ENCODE results near the gene MROH8. TPM values are rescaled to one million over a fixed set of nuclear protein-coding genes. Genes with fewer than 3 reads are reported as not detected.

Gene MROH8
- total RNA-seq, 1 donor from 2014 or later, result 1.5 TPM

DNA sequence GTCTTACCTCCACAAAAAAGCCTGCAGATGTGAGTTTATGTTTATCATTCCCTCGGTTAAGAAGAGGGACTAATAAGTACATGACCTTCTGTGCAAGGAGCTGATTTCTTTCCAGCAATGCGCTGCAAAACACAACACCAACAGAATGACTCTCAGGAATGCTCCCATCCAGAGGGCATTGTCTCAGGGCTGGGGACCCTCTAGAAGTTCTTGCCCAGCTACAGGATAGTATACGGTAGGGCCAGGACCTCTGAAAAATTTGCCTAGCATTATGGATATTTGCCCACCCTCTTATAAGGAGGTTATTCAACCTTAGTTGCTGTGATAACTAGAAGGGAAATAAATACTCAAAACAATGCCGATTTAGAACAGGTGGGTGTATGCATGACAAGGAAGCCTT is 58.9 kb downstream of the MROH8 start:
- intact Hi-C loops (cut with DNase I), result no loop called here

GRCh38 chr20:37119356-37120036 is 59.9 kb downstream of the MROH8 start:
- Histone ChIP-seq H3K4me1 (no peaks in the 10 kb centered on the region), H3K27me3 (no peaks in the 10 kb centered on the region), H3K4me3 (no peak overlapping the region), H3K36me3 (no peaks in the 10 kb centered on the region), H3K9me3 (no peaks in the 10 kb centered on the region), H3K27ac (no peak overlapping the region)
- intact Hi-C loops (cut with DNase I), result no loop called here
- no peak for DNase-seq (ENCODE audit: extremely low spot score in 2 of 2)
- no peak for TF ChIP-seq CTCF (IDR thresholded peaks at IDR 0.05)
- no peak for TF ChIP-seq POLR2A (IDR thresholded peaks at IDR 0.05)
- no peak for TF ChIP-seq POLR2AphosphoS5 (IDR thresholded peaks at IDR 0.05; ENCODE audit: insufficient read depth in 1 of 2, low read depth in 1 of 2)

More for the DNA sequence above, 58.9 kb downstream of the MROH8 start:
- TF ChIP-seq CTCF (IDR thresholded peaks at IDR 0.05) (no peak), POLR2A (IDR thresholded peaks at IDR 0.05) (no peak), POLR2AphosphoS5 (IDR thresholded peaks at IDR 0.05; ENCODE audit: insufficient read depth in 1 of 2, low read depth in 1 of 2) (no peak)
- Histone ChIP-seq H3K27me3 (no peaks in the 10 kb centered on the region), H3K4me3 (no peak overlapping the region), H3K36me3 (no peaks in the 10 kb centered on the region), H3K4me1 (no peaks in the 10 kb centered on the region), H3K9me3 (no peaks in the 10 kb centered on the region), H3K27ac (no peak overlapping the region)
- no peak for DNase-seq (ENCODE audit: extremely low spot score in 2 of 2)

DNA sequence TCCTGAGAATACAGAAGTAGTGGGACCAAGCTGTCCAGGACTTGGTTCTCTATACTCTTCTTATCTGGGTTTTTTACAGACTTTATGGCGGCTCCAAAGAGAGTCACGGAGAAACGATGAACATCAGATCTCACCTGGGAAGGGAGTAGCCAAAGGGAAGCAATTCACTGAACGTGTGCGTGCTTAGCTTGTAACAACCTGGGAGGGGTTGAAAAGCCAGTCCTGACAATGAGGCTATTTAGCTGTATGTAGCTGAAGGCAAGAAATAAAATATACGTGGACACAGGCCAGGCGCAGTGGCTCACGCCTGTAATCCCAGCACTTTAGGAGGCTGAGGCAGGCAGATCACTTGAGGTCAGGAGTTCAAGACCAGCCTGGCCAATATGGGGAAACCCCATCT is 65.3 kb downstream of the MROH8 start:
- H3K4me1 ChIP-seq, result no peaks in the 10 kb centered on the region
- TF ChIP-seq CTCF (IDR thresholded peaks at IDR 0.05) (no peak), POLR2AphosphoS5 (IDR thresholded peaks at IDR 0.05; ENCODE audit: insufficient read depth in 1 of 2, low read depth in 1 of 2) (no peak)
- H3K27me3 ChIP-seq, result no peaks in the 10 kb centered on the region
- no peak overlapping the region for H3K4me3 ChIP-seq
- intact Hi-C loops (cut with DNase I), result no loop called here
- no peak for DNase-seq (ENCODE audit: extremely low spot score in 2 of 2)
- H3K9me3 ChIP-seq, result no peaks in the 10 kb centered on the region
- no peaks in the 10 kb centered on the region for H3K36me3 ChIP-seq
- no peak overlapping the region for H3K27ac ChIP-seq

GRCh38 chr20:37111926-37112455 is 67.4 kb downstream of the MROH8 start:
- Histone ChIP-seq H3K36me3 (no peaks in the 10 kb centered on the region), H3K27me3 (no peaks in the 10 kb centered on the region), H3K4me3 (no peak overlapping the region), H3K9me3 (no peaks in the 10 kb centered on the region), H3K4me1 (no peaks in the 10 kb centered on the region), H3K27ac (no peak overlapping the region)
- intact Hi-C loops (cut with DNase I), result no loop called here
- DNase-seq (ENCODE audit: extremely low spot score in 2 of 2), result no peak
- TF ChIP-seq POLR2A (IDR thresholded peaks at IDR 0.05) (no peak), CTCF (IDR thresholded peaks at IDR 0.05) (no peak), POLR2AphosphoS5 (IDR thresholded peaks at IDR 0.05; ENCODE audit: insufficient read depth in 1 of 2, low read depth in 1 of 2) (no peak)

DNA sequence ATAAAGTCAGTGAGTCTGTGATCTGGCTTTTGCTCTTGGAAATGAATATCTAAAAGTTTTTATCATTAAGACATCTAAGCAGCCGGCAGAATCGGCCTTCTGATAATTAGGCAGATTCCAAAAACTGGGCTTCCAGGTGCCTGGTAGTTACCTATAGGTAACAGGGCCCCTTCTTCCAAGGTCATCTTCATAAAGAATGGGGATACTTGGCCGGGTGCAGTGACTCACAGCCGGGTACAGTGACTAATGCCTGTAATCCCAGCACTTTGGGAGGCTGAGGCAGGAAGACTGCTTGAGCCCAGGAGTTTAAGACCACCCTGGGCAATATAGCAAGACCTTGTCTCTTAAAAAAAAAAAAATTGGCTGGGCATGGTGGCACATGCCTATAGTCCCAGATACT is 70.7 kb downstream of the MROH8 start:
- H3K4me1 ChIP-seq, result no peaks in the 10 kb centered on the region

More for the DNA sequence above, 70.7 kb downstream of the MROH8 start:
- no peaks in the 10 kb centered on the region for H3K27me3 ChIP-seq
- intact Hi-C loops (cut with DNase I), result no loop called here
- H3K36me3 ChIP-seq, result no peaks in the 10 kb centered on the region
- H3K9me3 ChIP-seq, result no peaks in the 10 kb centered on the region
- no peak overlapping the region for H3K27ac ChIP-seq
- TF ChIP-seq POLR2AphosphoS5 (IDR thresholded peaks at IDR 0.05; ENCODE audit: insufficient read depth in 1 of 2, low read depth in 1 of 2) (no peak), POLR2A (IDR thresholded peaks at IDR 0.05) (no peak), CTCF (IDR thresholded peaks at IDR 0.05) (no peak)
- H3K4me3 ChIP-seq, result no peak overlapping the region
- no peak for DNase-seq (ENCODE audit: extremely low spot score in 2 of 2)

Measured in vagina (tissue), 2 donors.